DOHH2 (cell line): ENCODE results near the gene RCAN2.

Experiments used
- EZH2phosphoT487 ChIP-seq: fragments of 200-600 bp; sonication (generic); IDR thresholded peaks from 2 replicates; pipeline ENCODE4 v1.6.1; 2017; ENCODE audit warnings: borderline replicate concordance, mild to moderate bottlenecking, antibody characterized with exemption, low read length, moderate library complexity, mixed read lengths
- TF ChIP-seq, protein P1 (sequence below): fragments of 200-600 bp; sonication (generic); IDR thresholded peaks from one replicate; pipeline ENCODE4 v1.5.1; 2014; ENCODE audit warnings: antibody characterized with exemption, mild to moderate bottlenecking, low read depth, low read length; ENCODE audit not compliant: poor library complexity, severe bottlenecking

DNA sequence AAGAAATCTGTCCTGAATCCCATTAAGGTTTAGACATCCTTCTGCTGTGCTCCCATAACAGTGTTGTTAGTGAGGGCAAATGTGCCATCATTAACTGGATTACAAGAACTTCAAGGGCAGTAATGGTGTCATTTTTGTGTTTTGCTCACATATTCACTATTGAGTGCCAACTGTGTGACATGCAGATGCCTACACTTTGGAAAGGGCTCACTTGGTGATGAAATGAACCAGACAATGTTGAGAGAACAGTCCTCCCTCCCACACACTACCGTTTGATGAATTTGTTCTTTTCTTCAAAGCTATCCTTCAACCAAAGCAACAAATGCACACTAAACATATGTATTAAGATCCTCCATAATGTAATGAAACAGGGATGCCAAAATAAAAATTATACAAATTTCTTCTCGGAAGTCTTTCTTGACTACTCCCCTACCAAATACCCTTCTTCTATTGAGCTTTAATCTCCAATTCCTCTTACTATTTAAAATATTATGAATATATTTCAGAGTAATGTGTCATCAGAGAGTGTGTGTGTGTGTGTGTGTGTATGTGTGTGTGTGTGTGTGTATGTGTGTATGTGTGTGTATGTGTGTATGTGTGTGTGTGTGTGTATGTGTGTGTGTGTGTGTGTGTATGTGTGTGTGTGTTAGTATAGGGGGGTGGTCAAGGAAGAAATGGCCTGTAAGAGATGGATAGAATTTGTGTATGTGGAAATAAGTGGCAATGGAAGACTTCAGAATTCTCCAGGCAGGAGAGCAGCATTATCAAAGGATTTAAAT, 228.1 kb downstream of the RCAN2 start:
- TF ChIP-seq, protein P1, sequence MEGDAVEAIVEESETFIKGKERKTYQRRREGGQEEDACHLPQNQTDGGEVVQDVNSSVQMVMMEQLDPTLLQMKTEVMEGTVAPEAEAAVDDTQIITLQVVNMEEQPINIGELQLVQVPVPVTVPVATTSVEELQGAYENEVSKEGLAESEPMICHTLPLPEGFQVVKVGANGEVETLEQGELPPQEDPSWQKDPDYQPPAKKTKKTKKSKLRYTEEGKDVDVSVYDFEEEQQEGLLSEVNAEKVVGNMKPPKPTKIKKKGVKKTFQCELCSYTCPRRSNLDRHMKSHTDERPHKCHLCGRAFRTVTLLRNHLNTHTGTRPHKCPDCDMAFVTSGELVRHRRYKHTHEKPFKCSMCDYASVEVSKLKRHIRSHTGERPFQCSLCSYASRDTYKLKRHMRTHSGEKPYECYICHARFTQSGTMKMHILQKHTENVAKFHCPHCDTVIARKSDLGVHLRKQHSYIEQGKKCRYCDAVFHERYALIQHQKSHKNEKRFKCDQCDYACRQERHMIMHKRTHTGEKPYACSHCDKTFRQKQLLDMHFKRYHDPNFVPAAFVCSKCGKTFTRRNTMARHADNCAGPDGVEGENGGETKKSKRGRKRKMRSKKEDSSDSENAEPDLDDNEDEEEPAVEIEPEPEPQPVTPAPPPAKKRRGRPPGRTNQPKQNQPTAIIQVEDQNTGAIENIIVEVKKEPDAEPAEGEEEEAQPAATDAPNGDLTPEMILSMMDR = no peak
- no peak for TF ChIP-seq EZH2phosphoT487
